AG20443 (cell line): Measurements from ENCODE around the gene HOXA1.
A peak's percentile ranks its signal among the peaks of the same experiment; 100 is the strongest.

ENCODE experiments used
- DNase-seq: peaks from one replicate; pipeline ENCODE4 v3.0.0; 2012; ENCODE audit warnings: low spot score, mixed read lengths

The HOXA1 gene

GRCh38 chr7:27092819-27093110, 3.0 kb downstream of the HOXA1 start:
- DNase-seq = no peak

- no peak for DNase-seq
These were observed 3.6 kb downstream of the HOXA1 start for GRCh38 chr7:27091941-27092818.

GRCh38 chr7:27091105-27091504, 4.7 kb downstream of the HOXA1 start:
- DNase-seq = no peak

- no peak for DNase-seq
These were observed 7.5 kb downstream of the HOXA1 start for GRCh38 chr7:27088002-27088922.

- DNase-seq = no peak
These were observed 12.2 kb downstream of the HOXA1 start for GRCh38 chr7:27083646-27084045.

- no peak for DNase-seq
These were observed 13.6 kb downstream of the HOXA1 start for GRCh38 chr7:27082171-27082570.

- peak; percentile 50 for DNase-seq
These were observed 14.9 kb downstream of the HOXA1 start for GRCh38 chr7:27080844-27081436.

- no peak for DNase-seq
These were observed 16.4 kb downstream of the HOXA1 start for GRCh38 chr7:27079234-27079975.

GRCh38 chr7:27078616-27079233, 17.1 kb downstream of the HOXA1 start:
- no peak for DNase-seq

GRCh38 chr7:27073076-27073475, 22.7 kb downstream of the HOXA1 start:
- DNase-seq = no peak

- DNase-seq = no peak
These were observed 24.0 kb downstream of the HOXA1 start for GRCh38 chr7:27071622-27072390.

- no peak for DNase-seq
These were observed 27.5 kb downstream of the HOXA1 start for GRCh38 chr7:27068259-27068658.

GRCh38 chr7:27066148-27066547, 29.7 kb downstream of the HOXA1 start:
- peak; percentile 49 for DNase-seq

- no peak for DNase-seq
These were observed 30.1 kb downstream of the HOXA1 start for GRCh38 chr7:27065709-27066108.

- peak; percentile 36 for DNase-seq
These were observed 31.1 kb downstream of the HOXA1 start for GRCh38 chr7:27064661-27065060.

GRCh38 chr7:27064159-27064558, 31.6 kb downstream of the HOXA1 start:
- DNase-seq = peak; percentile 23

- DNase-seq = no peak
These were observed 32.9 kb downstream of the HOXA1 start for GRCh38 chr7:27062946-27063345.

GRCh38 chr7:27053153-27053552, 42.6 kb downstream of the HOXA1 start:
- no peak for DNase-seq

- no peak for DNase-seq
These were observed 44.3 kb downstream of the HOXA1 start for GRCh38 chr7:27051451-27051850.

- DNase-seq = no peak
These were observed 47.4 kb downstream of the HOXA1 start for GRCh38 chr7:27048438-27048837.
